NB4 (cell line): ENCODE results near the gene PREP.

Experiments
- DNase-seq: peaks from one replicate; pipeline ENCODE4 v3.0.0; 2010; ENCODE audit warnings: low read depth
- H3K4me3 ChIP-seq: one replicate; pipeline ENCODE4 v1.5.1; 2011; ENCODE audit warnings: mild to moderate bottlenecking, low read depth, low read length, moderate library complexity
- CTCF ChIP-seq: IDR thresholded peaks from one replicate; pipeline ENCODE4 v1.5.1; 2012; ENCODE audit warnings: low read depth, low read length
- MAX ChIP-seq: IDR thresholded peaks from 2 replicates; pipeline ENCODE4 v1.6.1; 2011; ENCODE audit warnings: low read depth, low read length
- MYC ChIP-seq: IDR thresholded peaks from 2 replicates; pipeline ENCODE4 v1.6.1; 2011; ENCODE audit warnings: low read depth, low read length
- POLR2A ChIP-seq: IDR thresholded peaks from 2 replicates; pipeline ENCODE4 v1.6.1; 2011; ENCODE audit warnings: mild to moderate bottlenecking; ENCODE audit not compliant: insufficient read length; ENCODE audit errors: extremely low read depth

PREP gene

GRCh38 chr6:105442369-105442768, 39.5 kb upstream of the PREP start:
- no peak for DNase-seq
- no peak for TF ChIP-seq CTCF
- no peak for TF ChIP-seq MAX
- TF ChIP-seq POLR2A, result no peak
- TF ChIP-seq MYC, result no peak
- H3K4me3 ChIP-seq, result no peak overlapping the region

GRCh38 chr6:105437236-105437635, 34.4 kb upstream of the PREP start:
- TF ChIP-seq POLR2A (no peak), CTCF (no peak), MYC (no peak), MAX (no peak)

GRCh38 chr6:105433723-105434122, 30.8 kb upstream of the PREP start:
- DNase-seq, result no peak
- TF ChIP-seq POLR2A (no peak), MAX (no peak), MYC (no peak), CTCF (no peak)
- no peak overlapping the region for H3K4me3 ChIP-seq

More at GRCh38 chr6:105437236-105437635, 34.4 kb upstream of the PREP start:
- DNase-seq, result no peak
- no peak overlapping the region for H3K4me3 ChIP-seq

GRCh38 chr6:105432797-105433196, 29.9 kb upstream of the PREP start:
- no peak overlapping the region for H3K4me3 ChIP-seq
- DNase-seq, result no peak
- no peak for TF ChIP-seq POLR2A
- no peak for TF ChIP-seq MYC
- TF ChIP-seq CTCF, result no peak
- TF ChIP-seq MAX, result no peak

- TF ChIP-seq CTCF (peak; percentile 44), POLR2A (no peak), MYC (no peak)
- H3K4me3 ChIP-seq, result no peak overlapping the region
- peak; percentile 65 for DNase-seq
These were observed 28.3 kb upstream of the PREP start for GRCh38 chr6:105431226-105431625.

- TF ChIP-seq MYC, result no peak
- TF ChIP-seq CTCF, result no peak
- TF ChIP-seq MAX, result no peak
- TF ChIP-seq POLR2A, result no peak
- no peak for DNase-seq
- no peak overlapping the region for H3K4me3 ChIP-seq
These were observed 27.8 kb upstream of the PREP start for GRCh38 chr6:105430685-105431084.
